Retinal pigment epithelial cell (primary cell): Measurements from ENCODE around the gene PPP1R8.
"Not testable (repeated sequence)": the region's sequence is repeated elsewhere in the genome, so short reads cannot be mapped to it uniquely, and the experiment has no call there.

Source experiments
- DNase-seq: peaks from one replicate; pipeline ENCODE4 v3.0.0-alpha.2; 2010; ENCODE audit warnings: low read depth
- H3K4me3 ChIP-seq: 2 replicates; pipeline ENCODE4 v1.5.1; 2011; ENCODE audit warnings: mild to moderate bottlenecking, low read length, control low read depth, moderate library complexity
- CTCF ChIP-seq: conservative IDR thresholded peaks from 2 replicates; pipeline ENCODE4 v1.5.1; 2011; ENCODE audit warnings: low read depth, low read length, control low read depth, inconsistent platforms

Gene PPP1R8

GRCh38 chr1:27795601-27796000 is 35.0 kb upstream of the PPP1R8 start:
- DNase-seq, result no peak
- no peak overlapping the region for H3K4me3 ChIP-seq
- no peak for TF ChIP-seq CTCF

DNA sequence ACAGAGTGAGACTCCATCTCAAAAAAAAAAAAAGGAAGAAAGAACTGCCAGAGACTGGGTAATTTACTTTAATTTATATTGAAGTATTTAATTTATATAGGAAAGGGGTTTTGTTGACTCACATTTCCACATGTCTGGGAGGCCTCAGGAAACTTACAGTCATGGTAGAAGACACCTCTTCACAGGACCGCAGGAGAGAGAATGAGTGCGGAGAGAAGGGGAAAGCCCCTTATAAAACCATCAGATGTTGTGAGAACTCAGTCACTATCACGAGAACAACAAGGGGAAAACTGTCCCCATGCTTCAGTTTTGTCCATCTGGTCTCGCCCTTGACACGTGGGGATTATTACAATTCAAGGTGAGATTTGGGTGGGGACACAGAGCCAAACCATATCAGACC is 25.8 kb upstream of the PPP1R8 start:
- H3K4me3 ChIP-seq, result no peak overlapping the region

DNA sequence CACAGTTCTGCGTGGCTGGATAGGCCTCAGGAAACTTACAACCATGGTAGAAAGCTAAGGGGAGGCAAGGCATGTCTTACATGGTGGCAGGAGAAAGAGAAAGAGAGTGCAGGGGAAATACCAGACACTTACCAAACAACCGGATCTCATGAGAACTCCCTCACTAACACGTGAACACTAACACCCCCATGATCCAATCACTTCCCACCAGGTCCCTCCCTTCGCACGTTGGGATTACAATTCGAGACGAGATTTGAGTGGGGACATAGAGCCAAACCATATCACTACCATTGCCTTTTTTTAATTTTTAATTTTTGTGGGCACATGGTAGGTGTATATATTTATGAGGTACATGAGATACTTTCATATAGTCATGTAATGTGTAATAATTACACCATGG is 23.8 kb upstream of the PPP1R8 start:
- no peak for DNase-seq
- H3K4me3 ChIP-seq, result no peak overlapping the region
- TF ChIP-seq CTCF, result no peak

More for the DNA sequence above, 25.8 kb upstream of the PPP1R8 start:
- no peak for TF ChIP-seq CTCF
- no peak for DNase-seq

- no peak for DNase-seq
- no peak overlapping the region for H3K4me3 ChIP-seq
- no peak for TF ChIP-seq CTCF
Measured at GRCh38 chr1:27807385-27807784, 23.2 kb upstream of the PPP1R8 start.

- H3K4me3 ChIP-seq, DNase-seq: not testable (repeated sequence)
Measured at GRCh38 chr1:27808131-27808530, 22.5 kb upstream of the PPP1R8 start.

DNA sequence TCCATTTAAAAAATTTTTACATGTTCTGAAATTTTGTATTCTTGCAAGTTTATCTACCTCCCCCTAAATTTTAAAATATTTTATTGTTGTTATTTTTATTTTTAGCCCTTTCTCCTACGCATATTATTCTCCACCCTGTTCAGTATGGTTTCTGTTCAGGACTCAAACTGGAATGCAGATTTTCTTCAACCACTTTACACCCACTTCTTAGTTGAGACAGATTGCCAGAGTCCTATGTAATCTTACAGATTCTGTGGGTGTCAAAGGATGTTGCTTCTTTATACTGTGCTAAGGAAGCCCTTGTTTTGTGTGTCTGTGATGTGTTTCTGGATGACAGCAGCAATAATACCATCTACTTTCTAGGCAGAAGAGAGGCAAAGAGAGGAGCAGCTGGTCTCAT is 20.7 kb upstream of the PPP1R8 start:
- no peak for TF ChIP-seq CTCF
- no peak overlapping the region for H3K4me3 ChIP-seq

GRCh38 chr1:27811741-27812500 is 18.7 kb upstream of the PPP1R8 start:
- no peak for TF ChIP-seq CTCF
- no peak for DNase-seq
- H3K4me3 ChIP-seq, result no peak overlapping the region

More for the DNA sequence above, 20.7 kb upstream of the PPP1R8 start:
- no peak for DNase-seq
